NCI-H146 treated with DMSO at 0.1 percent for 48 hours (cell line): Measurements from ENCODE around the gene KCNQ1OT1.
A peak's percentile ranks its signal among the peaks of the same experiment; 100 is the strongest.

Experiments
- DNase-seq: peaks from one replicate; lab custom pipeline; 2025; ENCODE audit not compliant: unreplicated experiment; lab: John Stamatoyannopoulos, UW

Gene KCNQ1OT1

DNA sequence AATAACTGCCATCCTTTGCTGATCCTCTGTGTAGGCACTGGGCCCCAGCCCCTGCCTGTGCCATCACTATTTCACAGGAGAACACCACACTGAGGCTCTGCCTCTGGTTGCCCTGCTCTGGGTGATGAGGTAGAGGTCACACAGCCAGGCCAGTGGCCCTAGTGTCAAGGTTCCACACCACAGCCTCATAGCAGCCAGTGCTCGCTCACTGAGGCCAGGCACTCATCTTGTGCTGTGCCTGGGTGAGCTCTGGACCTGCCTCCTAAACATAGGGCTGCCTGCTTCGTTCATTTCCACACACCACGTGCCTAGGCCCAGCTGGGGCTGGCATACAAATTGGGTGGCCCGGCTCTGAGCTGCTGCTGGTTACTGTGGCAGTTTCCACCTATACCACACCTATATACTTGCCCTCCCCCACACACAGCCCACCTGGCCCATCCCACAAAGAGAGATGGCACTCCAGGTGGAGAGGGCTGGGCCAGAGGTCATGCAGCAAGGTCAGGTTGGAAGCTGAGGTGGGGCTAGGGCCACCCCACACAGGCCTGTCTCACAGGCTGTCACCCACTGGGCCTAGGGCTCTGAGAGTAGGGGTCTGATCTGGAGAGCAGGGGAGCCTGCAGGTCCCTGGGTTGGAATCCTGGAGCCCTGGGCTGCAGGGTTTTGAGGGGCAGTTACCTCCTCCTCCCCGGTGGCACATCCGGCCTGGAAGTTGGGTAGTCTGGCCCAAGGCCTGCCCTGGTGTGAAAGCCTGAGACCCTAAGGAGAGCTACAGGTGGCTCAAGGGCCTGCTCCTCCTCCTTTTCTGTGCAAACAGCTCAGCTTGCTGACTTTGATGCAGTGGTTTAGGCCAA is 11.2 kb downstream of the KCNQ1OT1 start:
- DNase-seq = no peak

DNA sequence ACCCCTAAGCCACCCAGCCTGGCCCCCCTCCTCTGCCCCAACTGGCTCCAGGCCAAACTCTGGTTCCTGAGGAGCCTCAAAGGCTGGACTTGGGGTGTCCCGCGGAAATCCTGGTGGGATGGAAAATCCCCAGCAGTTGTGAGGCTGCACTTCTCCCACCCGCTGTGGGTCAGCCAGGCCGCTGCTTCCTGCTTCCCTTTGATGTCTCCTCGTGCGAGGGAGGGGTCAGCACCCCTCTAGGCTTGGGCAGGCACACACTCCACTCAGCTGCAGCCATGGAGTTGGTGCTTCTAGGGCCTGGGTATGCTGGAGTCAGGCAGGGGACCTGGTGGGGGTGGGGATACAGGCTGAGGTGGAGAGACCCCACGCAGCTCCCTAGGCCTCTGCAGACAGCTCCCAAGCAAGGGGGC is 12.0 kb downstream of the KCNQ1OT1 start:
- no peak for DNase-seq

DNA sequence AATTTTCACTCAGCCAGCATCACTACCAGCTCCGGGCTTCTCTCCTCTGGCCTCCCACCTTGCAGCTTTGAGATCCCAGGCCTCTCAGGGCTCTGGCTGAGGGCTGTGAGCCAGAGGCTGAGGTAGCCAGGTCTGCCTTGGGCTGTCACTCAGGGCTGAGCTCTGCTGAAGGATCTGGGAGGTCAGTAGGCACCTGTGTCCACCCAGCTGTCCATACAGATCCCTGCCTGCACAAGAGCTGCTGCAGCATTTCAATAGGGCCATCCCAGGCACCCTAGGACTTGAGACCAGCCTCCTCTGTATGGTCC is 12.6 kb downstream of the KCNQ1OT1 start:
- DNase-seq = no peak

DNA sequence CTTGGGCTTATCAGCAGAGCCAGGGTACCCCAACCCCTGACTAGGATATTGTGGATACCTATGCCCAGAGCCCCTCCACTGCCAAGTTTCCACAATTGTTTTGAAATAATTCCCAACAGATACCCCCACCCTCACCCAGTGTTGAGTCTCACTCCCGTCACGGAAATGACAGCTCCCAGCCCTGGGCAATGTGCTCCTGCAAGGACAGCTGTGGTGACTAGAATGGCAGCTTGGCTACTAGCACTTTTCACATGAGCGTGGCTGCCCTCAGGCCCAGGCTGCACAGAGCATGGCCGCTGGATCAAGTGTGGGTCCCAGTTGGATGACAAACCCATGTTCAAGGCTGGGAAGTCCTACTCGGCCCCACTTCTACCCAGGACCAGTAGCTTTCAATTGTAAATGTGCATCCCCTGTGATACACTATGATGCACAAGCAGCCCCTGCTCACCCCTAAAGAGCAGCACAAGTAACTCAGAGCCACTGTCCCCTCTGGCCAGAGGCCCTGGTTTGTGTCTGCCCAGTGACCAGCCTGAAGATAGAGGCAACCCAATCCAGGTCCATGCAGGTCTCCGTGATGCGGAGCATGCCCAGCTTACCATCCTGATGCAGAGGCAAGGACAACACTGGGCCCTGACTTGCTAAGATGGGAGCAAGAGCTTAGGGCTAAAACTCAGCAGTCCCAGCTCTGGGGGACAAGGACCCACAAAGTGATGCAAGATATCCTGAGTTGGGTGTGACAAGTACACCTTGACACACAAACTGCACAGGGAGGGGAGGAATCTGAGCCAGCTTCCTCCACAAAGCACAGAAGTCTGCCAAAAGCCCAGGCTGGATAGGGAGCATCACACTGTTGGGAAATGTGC is 13.2 kb downstream of the KCNQ1OT1 start:
- no peak for DNase-seq

DNA sequence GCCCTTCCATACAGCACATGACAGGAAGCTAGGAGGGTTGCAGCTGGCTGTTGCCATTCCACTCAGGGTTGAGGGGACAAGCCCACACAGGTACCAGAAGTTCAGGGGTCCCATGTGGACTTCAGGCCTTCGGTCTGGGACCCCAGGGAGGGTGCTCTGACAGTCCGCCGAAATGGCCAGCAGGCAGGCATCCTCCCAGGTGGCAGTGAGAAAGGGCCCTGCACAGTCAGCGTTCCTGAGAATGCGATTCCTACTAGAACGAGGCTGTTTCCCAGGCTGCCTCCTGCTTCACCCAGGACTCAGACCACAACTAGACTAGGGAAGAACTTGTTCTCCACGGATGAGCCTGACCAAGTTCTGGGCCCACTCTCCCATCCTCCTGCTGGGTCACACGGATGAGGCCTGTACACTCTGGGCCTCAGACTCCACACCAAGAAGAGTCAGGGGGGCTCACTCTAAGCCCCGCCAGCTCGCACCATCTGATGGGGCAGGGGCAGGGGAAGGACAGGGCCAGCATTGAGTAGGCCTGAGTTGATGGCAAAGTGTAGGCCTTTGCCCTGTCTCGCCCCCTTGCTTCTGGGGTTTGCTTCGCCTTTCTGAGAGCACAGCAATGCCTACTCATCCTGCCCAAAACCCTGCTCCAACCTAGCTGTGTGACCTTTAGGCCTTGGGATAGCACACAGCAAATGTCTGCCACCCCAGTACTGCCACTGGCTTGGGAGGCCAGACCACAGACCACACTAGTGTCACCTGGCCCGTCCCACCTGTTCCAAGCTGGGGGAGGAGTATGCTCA is 14.0 kb downstream of the KCNQ1OT1 start:
- DNase-seq = no peak

DNA sequence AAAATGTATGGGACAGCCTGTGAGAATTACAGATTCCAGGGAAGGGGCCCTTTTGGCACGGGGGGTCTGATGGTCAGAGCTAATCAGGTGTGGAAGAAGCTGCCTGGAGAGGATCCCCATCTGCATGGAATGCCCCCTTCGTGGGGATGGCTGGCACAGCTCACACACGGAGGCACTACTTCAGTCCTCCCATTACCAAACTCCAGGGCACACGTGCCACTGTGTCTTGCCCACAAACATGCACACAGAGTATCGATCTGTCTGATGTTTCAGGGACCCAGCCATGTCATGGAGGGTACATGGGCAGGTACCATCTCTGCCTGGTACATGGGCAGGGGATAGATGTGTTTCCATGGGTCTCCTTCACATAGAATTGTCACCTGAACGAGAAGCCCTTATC is 14.7 kb downstream of the KCNQ1OT1 start:
- no peak for DNase-seq

DNA sequence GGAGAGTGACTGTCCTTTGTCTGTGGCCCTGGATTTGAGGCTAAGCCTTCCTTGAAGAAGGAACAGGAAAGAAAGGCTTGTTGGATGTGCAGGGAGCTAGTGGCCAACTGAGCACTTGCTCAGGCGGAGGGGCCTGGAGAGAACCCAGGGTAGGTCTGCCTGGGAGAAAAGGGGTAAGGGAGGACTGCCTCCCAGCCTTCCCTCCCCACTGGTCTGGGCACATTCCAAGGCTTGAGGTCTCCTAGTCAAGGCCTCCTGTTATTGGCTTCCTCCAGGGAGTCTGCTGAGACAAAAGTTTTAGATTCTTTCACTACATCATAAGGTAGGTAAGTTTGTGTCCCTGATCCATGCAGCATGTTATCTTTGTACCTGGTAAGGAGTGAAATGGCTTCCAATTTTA is 15.2 kb downstream of the KCNQ1OT1 start:
- no peak for DNase-seq

DNA sequence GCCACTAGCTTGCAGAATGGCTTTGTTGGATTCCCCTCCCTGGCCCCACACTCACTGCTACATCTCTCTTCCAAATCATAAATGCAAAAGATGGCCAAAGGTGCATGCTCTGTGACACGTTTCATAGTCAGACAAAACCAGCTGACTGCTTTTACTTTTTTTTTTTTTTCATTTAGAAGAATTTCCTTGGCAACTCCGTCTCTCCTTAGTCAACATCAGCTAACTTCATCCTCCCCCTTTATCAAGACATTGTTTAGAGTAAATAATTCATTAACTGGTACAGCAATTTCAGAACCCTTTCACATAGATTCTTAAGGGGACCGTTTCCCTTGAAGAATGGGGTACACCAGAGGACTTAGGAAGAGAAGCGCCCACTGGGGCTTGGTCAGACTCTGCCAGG is 16.0 kb downstream of the KCNQ1OT1 start:
- DNase-seq = no peak

DNA sequence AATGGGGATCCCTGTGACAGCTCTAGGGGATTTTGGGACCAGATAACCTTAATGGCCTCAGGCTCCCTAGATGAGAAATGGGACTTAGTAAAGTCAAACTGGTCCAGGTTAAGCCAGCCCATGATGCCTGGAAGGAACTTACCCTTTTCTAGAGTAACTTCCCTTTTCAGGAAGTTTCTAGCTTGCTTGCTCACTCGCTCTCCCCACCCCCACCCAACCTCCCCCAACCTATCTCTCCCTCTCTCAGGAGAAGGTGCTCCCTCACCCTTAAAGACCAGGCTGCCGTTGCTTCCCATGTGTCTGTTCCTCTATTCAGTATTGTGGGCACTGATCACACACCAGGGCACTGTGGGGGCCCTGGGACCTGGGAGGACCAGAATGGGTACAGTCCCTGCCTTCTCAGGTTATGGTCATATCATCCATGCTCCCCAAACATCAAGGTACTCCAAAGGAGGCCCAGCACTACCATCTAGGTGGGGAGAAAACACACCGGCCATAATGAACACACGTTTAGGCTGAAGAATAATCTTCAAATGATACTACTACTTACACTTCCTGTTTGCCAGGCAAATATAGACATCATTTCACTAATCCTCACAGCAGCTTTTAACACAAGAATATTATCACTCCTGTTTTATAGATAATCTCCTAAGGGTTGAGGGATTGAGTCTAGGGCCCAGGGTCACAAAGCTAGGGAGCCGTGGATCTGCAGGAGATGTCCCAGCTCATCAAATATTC is 18.2 kb downstream of the KCNQ1OT1 start:
- DNase-seq = no peak

DNA sequence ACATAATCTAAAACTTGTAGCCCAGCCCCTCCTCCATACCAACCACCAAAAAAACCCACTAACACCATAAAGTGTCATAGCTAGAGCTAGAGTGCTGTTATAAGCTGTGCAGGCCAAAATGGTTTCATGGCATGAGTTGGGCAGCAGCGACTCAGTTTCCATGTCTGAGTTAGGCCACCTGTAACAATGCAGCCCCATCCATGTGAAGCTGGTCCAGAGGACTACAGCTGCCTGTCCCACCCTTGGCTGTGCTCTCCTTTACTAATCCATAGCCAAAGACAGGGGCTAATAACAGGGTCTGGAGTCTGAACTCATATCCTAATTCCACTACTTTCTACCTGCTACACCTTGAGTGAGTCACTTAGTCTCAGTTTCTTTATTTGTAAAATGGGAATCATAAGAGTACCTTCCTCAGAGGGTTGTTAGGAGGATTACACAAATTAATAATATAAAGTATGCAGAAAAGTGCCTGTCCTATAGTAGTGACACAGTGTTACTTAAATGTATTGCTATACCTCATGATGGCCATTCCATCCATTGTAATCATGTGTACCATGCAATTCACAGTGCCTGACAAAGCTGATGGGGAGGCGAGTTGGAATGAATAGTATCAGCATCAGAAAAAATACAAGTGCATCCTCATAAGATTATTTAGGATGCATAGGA is 20.6 kb downstream of the KCNQ1OT1 start:
- no peak for DNase-seq

DNA sequence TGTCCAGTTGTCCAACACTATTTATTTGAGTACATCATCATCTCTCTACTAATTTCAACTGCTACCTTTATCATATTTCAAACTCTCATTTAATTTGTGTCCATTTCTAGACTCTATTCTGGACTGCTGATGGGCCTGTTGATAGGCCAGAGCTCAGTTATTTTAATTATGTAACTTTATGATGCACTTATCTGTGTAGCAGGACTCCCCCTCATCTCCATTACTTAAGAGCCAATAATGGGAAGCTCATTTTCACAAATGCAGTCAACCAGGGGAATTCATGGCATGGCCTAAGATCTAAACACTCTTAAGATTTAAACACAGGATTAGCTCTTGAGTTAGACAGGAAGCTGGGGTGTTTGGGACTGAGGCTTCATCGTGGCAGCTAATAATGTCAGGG is 21.4 kb downstream of the KCNQ1OT1 start:
- no peak for DNase-seq

DNA sequence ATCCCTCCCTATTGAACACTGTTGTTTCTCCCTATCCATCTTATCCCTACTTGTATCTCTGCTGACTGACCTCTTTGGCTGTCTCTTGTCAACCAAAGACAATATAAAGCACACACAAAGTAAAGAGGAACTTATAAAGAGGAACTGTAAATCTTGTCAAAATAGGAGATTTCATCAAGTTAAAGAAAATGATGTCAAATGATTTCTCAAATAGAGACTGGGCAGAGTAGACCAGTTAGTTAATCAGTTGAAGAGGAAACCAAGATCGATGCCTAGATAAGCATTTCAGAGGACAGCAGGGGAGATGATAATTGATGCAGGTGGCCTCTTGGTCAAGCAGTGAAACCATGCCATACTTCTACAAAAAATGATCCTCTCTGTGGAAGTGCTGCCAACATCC is 22.7 kb downstream of the KCNQ1OT1 start:
- DNase-seq = peak; percentile 53

DNA sequence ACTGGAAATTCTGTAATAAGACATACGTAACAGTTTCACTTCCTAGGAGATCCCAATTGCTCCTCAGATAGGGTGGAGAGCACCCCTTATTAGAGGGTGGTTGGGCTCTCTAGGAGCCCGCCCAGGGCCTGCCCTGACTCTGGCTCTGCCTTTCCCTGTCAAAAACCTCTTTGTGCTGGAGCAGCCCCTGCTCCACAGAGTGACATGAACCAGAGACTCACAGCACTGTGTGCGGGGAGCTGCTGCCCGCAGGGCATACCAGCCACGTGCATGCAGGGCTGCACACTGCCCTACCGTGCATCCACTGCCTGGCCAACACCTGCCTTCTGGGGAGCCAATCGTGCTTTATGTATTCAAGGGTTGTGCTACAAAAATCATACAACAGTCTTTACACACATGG is 24.3 kb downstream of the KCNQ1OT1 start:
- DNase-seq = no peak

DNA sequence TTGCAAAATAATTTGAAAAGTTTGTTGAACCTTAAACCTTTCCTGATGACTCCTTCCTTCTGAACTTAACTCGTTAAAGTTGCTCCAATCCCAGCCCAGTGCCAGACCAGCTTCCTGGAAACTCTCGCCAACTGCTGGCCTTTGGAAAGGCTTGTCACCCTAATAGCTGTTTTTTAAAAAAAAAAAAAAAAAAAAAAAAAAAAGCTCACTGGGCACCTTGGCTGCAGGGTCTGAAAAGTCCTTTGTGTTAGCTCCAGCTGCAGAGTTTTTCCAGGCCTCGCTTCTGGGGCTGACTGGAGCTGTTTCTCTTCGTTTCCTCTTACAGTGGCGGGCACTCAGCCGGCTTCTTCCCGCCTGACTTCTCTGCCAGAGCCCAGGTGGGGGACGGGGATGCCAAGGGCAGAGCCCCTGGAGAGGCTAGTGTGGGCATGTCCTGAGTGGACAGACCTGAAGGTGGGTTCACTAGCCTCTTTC is 25.1 kb downstream of the KCNQ1OT1 start:
- DNase-seq = no peak

DNA sequence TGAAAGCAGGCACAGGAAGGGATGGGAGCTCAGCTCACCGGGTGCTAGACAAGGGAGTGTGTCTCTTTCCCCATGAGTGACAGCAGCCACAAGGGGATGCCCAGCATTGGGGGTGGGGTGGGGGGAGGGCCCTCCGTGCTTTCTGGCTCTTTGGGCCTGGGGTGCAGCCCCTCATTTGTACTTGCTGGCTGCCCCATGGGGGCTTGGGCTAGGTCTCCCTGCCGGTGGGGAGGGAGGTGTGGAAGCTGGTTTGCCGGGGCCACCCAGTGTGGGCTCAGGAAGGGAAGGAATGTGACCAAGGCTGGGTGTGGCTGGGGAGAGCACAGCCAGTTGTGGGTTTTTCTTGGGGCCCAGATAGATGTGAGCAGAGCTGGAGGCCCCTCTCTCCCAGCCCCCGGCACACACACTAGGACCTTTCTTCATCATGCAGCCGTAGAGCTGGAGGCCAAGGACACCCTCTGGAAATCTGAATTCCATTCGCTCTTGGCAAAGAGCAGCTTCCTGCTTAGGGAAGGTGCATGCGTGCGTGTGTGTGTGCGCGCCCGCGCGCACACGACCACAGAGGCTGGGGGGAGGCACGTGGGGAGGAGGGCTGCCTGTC is 25.8 kb downstream of the KCNQ1OT1 start:
- no peak for DNase-seq

DNA sequence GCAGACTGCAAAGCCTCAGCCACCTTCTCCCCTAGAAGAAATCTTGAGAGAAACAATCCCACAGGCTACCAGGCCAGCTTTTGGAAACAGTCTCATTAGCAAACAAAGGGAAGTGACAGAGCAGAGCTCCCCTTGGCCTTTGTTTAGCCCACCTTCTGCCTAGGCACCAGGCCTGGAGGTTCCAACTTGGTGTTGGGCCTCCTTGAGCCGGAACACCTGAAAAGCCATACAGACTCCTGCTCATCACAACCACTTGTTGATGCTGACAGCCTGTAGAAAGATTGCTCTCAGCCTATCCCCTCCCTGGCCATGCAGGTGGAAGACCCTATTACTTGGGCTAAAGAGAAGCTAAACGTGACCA is 26.6 kb downstream of the KCNQ1OT1 start:
- no peak for DNase-seq

DNA sequence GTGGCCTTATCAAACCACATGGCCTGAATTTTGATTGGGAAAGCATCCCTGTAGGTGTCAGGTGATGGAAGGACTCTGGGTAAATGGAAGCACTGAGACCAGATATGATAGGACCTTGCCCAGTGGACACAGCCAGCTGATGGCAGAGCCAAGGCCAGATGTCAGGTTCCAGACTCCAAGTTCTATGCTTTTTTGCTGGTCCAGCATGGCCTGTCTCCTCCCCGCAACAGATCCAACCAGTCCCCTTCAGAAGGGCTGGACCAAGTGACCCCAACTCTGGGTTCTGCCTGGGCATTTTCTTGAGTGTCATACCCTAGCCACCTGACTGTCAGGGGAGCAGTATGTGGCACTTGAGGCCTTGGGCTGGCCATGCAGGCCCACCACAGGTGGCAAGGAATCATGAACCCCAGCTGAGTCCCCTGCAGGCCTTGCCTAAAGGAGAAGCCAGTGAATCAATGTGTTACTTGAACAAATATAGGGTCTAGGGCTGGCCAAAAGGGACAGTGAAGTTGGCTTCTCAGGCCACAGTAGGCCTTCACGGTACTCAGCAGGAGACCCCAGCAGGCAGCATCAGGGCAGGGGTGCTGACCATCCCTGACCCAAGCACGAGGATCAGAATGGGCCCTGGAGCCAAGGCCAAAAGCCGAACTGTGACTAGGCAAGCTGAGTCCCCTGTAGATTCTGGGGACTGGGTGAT is 27.1 kb downstream of the KCNQ1OT1 start:
- DNase-seq = no peak

DNA sequence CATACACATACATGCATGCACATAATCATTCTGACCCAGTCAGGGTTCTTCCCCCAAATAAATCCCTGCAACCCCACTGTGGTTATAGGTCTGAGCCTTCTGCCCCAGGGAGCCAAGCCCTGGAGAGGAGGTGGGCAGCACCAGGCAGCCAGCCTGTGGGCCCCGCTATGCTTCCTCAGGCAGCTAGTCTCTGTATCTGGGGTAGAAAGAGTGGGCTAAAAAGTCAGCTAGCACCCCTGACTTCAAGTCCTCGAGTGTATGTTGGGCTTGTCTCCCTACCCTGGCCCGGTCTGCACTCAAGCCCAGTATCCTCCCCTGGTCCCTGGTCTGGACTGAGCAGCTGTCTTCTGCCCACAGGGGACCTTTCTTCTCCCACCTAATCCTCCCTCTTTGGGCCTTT is 28.0 kb downstream of the KCNQ1OT1 start:
- DNase-seq = no peak

DNA sequence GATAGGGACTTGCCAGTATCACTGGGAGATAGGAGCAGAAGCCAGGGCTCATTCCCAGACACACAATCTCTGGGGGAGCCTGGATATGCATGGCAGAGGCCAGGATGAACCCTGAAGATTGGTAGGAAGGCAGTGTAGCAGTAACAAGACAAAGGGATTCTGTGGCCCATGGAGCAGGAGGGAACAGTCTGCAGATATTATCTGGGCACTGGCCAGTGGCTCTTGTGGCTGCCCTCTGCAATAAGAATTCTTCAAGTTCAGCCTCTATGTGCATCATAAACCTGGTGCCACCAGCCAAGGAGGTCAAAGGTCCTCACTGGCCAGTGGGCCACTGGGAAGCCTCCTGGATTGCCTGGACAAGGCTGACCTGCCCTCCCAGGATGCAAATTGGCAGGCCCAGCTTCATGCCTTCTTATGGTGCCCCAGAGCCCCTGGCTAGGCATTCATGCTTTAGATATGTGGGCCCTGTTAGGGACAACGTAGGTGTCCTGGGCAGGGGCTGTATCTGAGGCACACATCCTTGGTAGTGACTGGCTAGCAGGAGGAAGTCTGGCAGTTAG is 29.2 kb downstream of the KCNQ1OT1 start:
- DNase-seq = no peak
